NCI-H526 treated with DMSO at 0.1 percent for 48 hours (cell line): ENCODE data around the gene TEX22.

Experiments used
- DNase-seq: peaks from one replicate; lab custom pipeline; 2025; lab: John Stamatoyannopoulos, UW

TEX22 gene

DNA sequence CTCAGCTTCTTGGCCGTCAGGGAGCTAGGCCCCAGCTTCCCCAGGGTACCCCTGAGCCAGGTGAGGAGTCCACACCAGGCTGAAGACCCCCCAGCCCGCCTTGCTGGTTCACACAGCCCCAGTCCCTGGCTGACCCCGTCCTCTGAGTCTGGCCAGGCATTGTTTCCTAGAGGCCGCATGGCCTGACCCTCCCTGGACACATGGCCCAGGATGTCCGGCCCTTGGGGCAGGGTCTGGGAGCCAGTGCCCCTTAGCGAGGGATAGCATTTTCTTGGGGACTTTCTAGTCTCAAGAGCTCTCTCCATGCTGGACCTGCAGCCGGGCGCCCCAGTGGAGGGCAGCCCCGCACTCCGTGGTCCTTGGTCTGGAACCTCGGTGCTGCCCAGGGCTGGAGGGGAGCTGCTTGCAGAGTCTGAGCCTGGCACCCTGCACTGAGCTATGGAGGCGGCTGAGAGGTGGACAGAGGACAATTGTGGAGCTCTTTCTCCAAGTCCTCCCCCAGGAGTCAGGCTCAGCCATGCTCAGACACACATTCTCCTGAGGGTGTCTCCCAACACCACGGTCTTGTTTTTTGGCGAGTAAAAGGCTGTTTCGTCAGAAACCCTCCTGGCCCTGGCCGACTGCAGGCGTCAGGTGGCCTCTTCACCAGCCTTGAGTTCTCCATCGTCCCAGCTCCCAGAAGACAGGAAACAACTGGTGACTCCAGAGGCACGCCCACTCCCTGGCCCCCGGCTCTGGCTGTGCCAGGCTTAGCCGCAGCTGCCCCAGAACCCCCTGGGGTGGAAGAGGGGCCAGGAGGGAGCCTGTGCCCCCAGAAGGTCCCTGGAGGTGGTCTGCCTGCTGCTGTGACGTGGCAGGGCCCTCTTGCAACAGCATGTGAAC lies 58.6 kb downstream of the TEX22 start:
- DNase-seq: no peak

DNA sequence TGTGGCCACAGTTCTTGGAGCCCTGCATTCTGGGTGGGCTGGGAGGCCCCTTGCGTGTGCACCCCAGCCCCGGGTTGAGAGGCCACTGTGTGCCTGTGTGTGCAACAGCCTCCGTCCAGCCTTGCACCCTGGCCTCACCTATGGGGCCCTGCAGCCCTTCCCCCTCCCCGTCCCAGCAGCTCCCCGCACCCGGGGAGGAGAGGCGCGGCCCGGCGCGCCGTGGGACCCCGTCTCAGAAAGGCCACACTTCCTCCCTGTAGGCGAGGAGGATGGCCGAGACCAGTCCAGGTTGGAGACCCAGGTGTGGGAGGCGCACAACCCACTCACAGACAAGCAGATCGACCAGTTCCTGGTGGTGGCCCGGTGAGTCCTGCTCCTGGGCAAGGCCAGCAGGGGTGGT lies 59.7 kb downstream of the TEX22 start:
- DNase-seq: no peak

DNA sequence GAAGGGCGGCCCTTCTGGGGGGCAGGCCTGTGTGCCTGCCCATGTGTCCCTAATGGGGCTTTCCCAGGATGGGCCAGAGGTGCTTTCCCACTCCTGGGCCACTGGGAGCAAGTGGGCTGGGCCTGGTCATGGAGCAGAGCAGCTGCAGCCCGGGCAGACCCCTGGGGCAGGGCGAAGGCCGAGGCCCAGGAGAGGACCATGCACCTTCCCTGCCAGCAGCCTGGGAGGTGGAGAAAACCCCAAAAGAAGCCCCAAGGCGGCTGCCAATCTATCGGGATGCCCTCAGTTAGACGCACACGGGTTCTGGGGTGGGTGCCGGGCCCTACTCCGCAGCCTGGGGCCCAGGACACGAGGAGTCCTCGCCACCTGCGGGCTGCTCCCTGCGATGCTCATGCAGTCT lies 60.2 kb downstream of the TEX22 start:
- no peak for DNase-seq

DNA sequence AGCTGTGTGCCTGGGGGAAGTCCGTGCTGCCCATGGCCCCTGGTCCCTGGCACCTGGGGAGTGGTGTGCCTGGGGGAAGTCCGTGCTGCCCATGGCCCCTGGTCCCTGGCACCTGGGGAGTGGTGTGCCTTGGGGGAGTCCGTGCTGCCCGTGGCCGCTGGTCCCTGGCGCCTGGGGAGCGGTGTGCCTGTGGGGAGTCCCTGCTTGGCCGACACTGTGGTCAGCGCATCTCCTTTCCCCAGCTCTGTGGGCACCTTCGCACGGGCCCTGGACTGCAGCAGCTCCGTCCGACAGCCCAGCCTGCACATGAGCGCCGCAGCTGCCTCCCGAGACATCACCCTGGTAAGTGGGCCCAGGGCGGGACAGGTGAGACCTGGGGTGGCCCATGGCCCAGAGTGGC lies 61.8 kb downstream of the TEX22 start:
- no peak for DNase-seq

DNA sequence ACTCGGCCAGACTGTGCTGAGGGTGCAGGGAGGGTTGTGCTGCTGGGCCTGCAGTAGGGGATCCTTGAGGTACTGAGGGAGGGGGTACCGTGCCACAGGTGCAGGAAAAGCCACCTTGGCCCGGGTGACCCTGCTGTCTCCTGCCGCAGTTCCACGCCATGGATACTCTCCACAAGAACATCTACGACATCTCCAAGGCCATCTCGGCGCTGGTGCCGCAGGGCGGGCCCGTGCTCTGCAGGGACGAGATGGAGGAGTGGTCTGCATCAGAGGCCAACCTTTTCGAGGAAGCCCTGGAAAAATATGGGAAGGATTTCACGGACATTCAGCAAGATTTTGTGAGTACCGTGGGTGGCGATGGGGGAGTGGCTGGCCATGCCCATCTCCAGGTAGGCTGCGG lies 62.3 kb downstream of the TEX22 start:
- DNase-seq: no peak

DNA sequence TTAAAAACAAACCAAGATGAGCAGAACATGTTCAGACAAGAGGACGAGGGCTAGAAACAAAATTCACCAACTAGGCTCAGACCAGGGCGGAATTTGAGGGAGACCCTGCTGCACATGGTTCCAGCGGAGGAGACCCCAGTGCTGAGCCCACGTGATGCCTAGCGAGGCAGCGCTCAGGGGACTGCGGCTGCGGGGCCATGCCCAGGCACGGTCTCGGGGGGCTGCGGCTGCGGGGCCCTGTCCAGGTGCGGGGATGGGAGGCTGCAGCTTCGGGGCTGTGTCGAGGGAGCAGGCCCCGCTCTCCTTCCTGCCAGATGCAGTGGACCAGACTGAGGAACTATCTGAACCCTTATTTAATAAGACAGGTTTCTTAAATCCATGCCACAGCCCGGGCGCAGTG lies 63.6 kb downstream of the TEX22 start:
- DNase-seq: no peak
